Measurements from ENCODE around the gene UTS2R.

DNA sequence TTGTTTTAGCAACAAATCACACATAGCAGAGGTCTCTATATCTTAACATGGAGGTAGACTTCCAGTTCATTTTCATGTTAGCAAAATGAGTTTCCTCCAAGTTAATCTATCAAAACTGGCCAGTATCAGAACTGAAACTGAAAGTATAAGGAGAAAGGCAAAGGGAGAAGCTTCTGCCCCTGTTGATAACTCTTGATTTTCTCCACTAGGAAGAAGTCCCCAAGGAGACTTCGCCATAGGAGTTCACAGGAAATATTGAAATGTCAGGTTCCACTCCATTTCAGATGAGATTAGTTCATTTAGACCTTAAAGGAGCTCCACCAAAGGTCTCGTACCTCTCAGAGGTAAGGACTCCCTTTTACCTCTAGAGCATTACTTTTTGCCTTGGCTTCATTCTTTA is 48.0 kb downstream of the UTS2R start:
- TF ChIP-seq, protein P1, sequence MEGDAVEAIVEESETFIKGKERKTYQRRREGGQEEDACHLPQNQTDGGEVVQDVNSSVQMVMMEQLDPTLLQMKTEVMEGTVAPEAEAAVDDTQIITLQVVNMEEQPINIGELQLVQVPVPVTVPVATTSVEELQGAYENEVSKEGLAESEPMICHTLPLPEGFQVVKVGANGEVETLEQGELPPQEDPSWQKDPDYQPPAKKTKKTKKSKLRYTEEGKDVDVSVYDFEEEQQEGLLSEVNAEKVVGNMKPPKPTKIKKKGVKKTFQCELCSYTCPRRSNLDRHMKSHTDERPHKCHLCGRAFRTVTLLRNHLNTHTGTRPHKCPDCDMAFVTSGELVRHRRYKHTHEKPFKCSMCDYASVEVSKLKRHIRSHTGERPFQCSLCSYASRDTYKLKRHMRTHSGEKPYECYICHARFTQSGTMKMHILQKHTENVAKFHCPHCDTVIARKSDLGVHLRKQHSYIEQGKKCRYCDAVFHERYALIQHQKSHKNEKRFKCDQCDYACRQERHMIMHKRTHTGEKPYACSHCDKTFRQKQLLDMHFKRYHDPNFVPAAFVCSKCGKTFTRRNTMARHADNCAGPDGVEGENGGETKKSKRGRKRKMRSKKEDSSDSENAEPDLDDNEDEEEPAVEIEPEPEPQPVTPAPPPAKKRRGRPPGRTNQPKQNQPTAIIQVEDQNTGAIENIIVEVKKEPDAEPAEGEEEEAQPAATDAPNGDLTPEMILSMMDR (IDR thresholded peaks at IDR 0.05): no peak
- TF ChIP-seq EP300 (IDR thresholded peaks at IDR 0.05): no peak
- no peak for TF ChIP-seq POLR2AphosphoS5 (IDR thresholded peaks at IDR 0.05)
- no peak for TF ChIP-seq POLR2A (IDR thresholded peaks at IDR 0.05)

Data from suprapubic skin (tissue), 4 donors.